Measurements from ENCODE around the gene FSTL4. TPM values are rescaled to one million over a fixed set of nuclear protein-coding genes. Genes with fewer than 3 reads are reported as not detected.

Gene FSTL4
- total RNA-seq, 2 donors from 2014 or later = 4.4 to 5.5 TPM

GRCh38 chr5:133393776-133394476 lies 218.4 kb downstream of the FSTL4 start:
- H3K27ac ChIP-seq (ENCODE audit: low read depth, low read length) = no peak overlapping the region
- Mint-ChIP-seq H3K4me1 (peaks cover 2% of the 10 kb centered on the region), H3K27ac (no peak overlapping the region), H3K9me3 (peaks cover 11% of the 10 kb centered on the region), H3K27me3 (ENCODE audit: insufficient read depth) (no peaks in the 10 kb centered on the region), H3K36me3 (ENCODE audit: low read depth) (no peaks in the 10 kb centered on the region), H3K4me3 (no peak overlapping the region)
- no peaks in the 10 kb centered on the region for H3K36me3 ChIP-seq (ENCODE audit: control insufficient read depth, insufficient read depth, low read length)
- H3K4me1 ChIP-seq (ENCODE audit: control insufficient read depth, insufficient read depth, low read length) = no peaks in the 10 kb centered on the region
- DNase-seq = no peak
- WGBS, 2 experiments (ENCODE audit: insufficient coverage in 1 of 2, insufficient read length in 1 of 2) = 88 to 90% methylated on average over 3 to 17 of the region's 17 CpGs
- H3K4me3 ChIP-seq (ENCODE audit: low read length) = no peak overlapping the region
- H3K27me3 ChIP-seq (ENCODE audit: control insufficient read depth, insufficient read depth, low read length, poor library complexity, severe bottlenecking) = no peaks in the 10 kb centered on the region
- no peak overlapping the region for H3K9ac ChIP-seq (ENCODE audit: extremely low read depth, low read length, poor library complexity, severe bottlenecking)
- no peaks in the 10 kb centered on the region for H3K9me3 ChIP-seq (ENCODE audit: control insufficient read depth, low read length)
- no peak for TF ChIP-seq CTCF (conservative IDR thresholded peaks at IDR 0.05)

- Mint-ChIP-seq H3K27me3 (ENCODE audit: insufficient read depth) (no peaks in the 10 kb centered on the region), H3K4me3 (no peak overlapping the region), H3K36me3 (ENCODE audit: low read depth) (no peaks in the 10 kb centered on the region), H3K27ac (no peak overlapping the region), H3K4me1 (peaks cover 2% of the 10 kb centered on the region), H3K9me3 (peaks cover 11% of the 10 kb centered on the region)
- H3K27me3 ChIP-seq (ENCODE audit: control insufficient read depth, insufficient read depth, low read length, poor library complexity, severe bottlenecking) = no peaks in the 10 kb centered on the region
- no peak overlapping the region for H3K9ac ChIP-seq (ENCODE audit: extremely low read depth, low read length, poor library complexity, severe bottlenecking)
- DNase-seq = peak; percentile 25
- H3K4me1 ChIP-seq (ENCODE audit: control insufficient read depth, insufficient read depth, low read length) = no peaks in the 10 kb centered on the region
- H3K27ac ChIP-seq (ENCODE audit: low read depth, low read length) = no peak overlapping the region
- no peaks in the 10 kb centered on the region for H3K36me3 ChIP-seq (ENCODE audit: control insufficient read depth, insufficient read depth, low read length)
- WGBS, 2 experiments (ENCODE audit: insufficient coverage in 1 of 2, insufficient read length in 1 of 2) = 82 to 90% methylated on average over 4 of the region's 4 CpGs
- H3K9me3 ChIP-seq (ENCODE audit: control insufficient read depth, low read length) = no peaks in the 10 kb centered on the region
- H3K4me3 ChIP-seq (ENCODE audit: low read length) = no peak overlapping the region
- no peak for TF ChIP-seq CTCF (conservative IDR thresholded peaks at IDR 0.05)
These were observed 219.9 kb downstream of the FSTL4 start for GRCh38 chr5:133392448-133392847.

GRCh38 chr5:133391354-133392136 lies 220.8 kb downstream of the FSTL4 start:
- Histone ChIP-seq H3K36me3 (ENCODE audit: control insufficient read depth, insufficient read depth, low read length) (no peaks in the 10 kb centered on the region), H3K4me1 (ENCODE audit: control insufficient read depth, insufficient read depth, low read length) (no peaks in the 10 kb centered on the region), H3K9ac (ENCODE audit: extremely low read depth, low read length, poor library complexity, severe bottlenecking) (no peak overlapping the region), H3K27ac (ENCODE audit: low read depth, low read length) (no peak overlapping the region), H3K4me3 (ENCODE audit: low read length) (no peak overlapping the region), H3K9me3 (ENCODE audit: control insufficient read depth, low read length) (no peaks in the 10 kb centered on the region), H3K27me3 (ENCODE audit: control insufficient read depth, insufficient read depth, low read length, poor library complexity, severe bottlenecking) (no peaks in the 10 kb centered on the region)
- peaks cover 11% of the 10 kb centered on the region for H3K9me3 Mint-ChIP-seq
- no peaks in the 10 kb centered on the region for H3K36me3 Mint-ChIP-seq (ENCODE audit: low read depth)
- no peak overlapping the region for H3K27ac Mint-ChIP-seq
- no peak for TF ChIP-seq CTCF (conservative IDR thresholded peaks at IDR 0.05)
- H3K4me3 Mint-ChIP-seq = no peak overlapping the region
- no peaks in the 10 kb centered on the region for H3K27me3 Mint-ChIP-seq (ENCODE audit: insufficient read depth)
- DNase-seq = peak; percentile 20
- H3K4me1 Mint-ChIP-seq = peaks cover 2% of the 10 kb centered on the region
- WGBS, 2 experiments (ENCODE audit: insufficient coverage in 1 of 2, insufficient read length in 1 of 2) = 91 to 96% methylated on average over 7 to 9 of the region's 9 CpGs
